ENCODE results near the gene HOXA1.
A peak's percentile ranks its signal among the peaks of the same experiment; 100 is the strongest.

Gene HOXA1

GRCh38 chr7:27095897-27096767 lies at the start of gene HOXA1:
TSS of gene HOXA1 (minus strand) at chr7:27096000. CDS start at chr7:27095912, 88 bp downstream.
- Mint-ChIP-seq H3K27me3 (ENCODE audit: low read depth) (peaks cover 31% of the 10 kb centered on the region), H3K4me1 (peaks cover 82% of the 10 kb centered on the region), H3K27ac (peak within 1 kb of the TSS; percentile 99 to 100 (median 99)), H3K36me3 (ENCODE audit: low read depth) (peaks cover 23% of the 10 kb centered on the region), H3K9me3 (no peaks in the 10 kb centered on the region), H3K4me3 (peak within 1 kb of the TSS; percentile 94 to 97 (median 96))
- TF ChIP-seq, protein P1, sequence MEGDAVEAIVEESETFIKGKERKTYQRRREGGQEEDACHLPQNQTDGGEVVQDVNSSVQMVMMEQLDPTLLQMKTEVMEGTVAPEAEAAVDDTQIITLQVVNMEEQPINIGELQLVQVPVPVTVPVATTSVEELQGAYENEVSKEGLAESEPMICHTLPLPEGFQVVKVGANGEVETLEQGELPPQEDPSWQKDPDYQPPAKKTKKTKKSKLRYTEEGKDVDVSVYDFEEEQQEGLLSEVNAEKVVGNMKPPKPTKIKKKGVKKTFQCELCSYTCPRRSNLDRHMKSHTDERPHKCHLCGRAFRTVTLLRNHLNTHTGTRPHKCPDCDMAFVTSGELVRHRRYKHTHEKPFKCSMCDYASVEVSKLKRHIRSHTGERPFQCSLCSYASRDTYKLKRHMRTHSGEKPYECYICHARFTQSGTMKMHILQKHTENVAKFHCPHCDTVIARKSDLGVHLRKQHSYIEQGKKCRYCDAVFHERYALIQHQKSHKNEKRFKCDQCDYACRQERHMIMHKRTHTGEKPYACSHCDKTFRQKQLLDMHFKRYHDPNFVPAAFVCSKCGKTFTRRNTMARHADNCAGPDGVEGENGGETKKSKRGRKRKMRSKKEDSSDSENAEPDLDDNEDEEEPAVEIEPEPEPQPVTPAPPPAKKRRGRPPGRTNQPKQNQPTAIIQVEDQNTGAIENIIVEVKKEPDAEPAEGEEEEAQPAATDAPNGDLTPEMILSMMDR (IDR thresholded peaks at IDR 0.05; ENCODE audit: unreplicated experiment in 3 of 3), result no peak

DNA sequence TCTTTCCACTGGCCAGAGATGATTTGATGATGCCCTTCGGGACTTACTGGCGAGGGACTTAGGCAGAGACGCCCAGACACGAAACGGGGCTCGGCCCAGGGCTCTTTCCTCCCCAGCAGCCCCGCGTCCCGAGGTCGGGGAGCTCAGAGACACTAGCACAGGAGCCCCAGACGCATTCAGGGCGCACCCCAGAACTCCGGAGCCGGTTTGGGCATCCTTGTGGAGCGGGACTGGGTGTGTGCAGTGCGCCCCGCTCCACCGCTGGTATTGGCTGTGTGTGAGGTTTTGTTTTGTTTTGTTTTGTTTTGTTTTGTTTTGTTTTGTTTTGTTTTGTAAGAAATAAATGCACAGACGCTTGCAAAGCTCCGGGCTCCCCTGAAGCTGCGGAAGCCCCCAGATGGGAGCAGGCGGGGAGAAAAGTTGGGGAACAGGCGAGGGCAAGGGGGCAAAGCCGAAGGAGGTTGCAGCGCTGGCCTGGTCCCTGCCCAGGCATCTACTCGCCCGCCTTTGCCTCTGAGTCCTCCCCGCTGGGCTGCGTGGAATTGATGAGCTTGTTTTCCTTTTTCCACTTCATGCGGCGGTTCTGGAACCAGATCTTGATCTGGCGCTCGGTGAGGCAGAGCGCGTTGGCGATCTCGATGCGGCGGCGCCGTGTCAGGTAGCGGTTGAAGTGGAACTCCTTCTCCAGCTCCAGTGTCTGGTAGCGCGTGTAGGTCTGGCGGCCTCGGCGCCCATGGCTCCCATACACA lies 49.5 kb upstream of the HOXA1 start:
- H3K9me3 Mint-ChIP-seq, result no peaks in the 10 kb centered on the region
- peaks cover 10% of the 10 kb centered on the region for H3K27me3 Mint-ChIP-seq (ENCODE audit: low read depth)

GRCh38 chr7:27144781-27145164 lies 49.0 kb upstream of the HOXA1 start:
- peaks cover 10% of the 10 kb centered on the region for H3K27me3 Mint-ChIP-seq (ENCODE audit: low read depth)
- peak overlapping the region; percentile 97 to 100 (median 99) for H3K27ac Mint-ChIP-seq

More for the DNA sequence above, 49.5 kb upstream of the HOXA1 start:
- peaks cover 83% of the 10 kb centered on the region for H3K36me3 Mint-ChIP-seq (ENCODE audit: low read depth)
- TF ChIP-seq, protein P1 (IDR thresholded peaks at IDR 0.05; ENCODE audit: unreplicated experiment in 3 of 3), result no peak
- H3K4me1 Mint-ChIP-seq, result peaks cover 71% of the 10 kb centered on the region
- peak overlapping the region; percentile 97 to 100 (median 99) for H3K27ac Mint-ChIP-seq
- H3K4me3 Mint-ChIP-seq, result peak overlapping the region; percentile 95 to 98 (median 96)

GRCh38 chr7:27143950-27144780 lies 48.4 kb upstream of the HOXA1 start:
- Mint-ChIP-seq H3K27me3 (ENCODE audit: low read depth) (peaks cover 10% of the 10 kb centered on the region), H3K9me3 (no peaks in the 10 kb centered on the region), H3K36me3 (ENCODE audit: low read depth) (peaks cover 83% of the 10 kb centered on the region), H3K27ac (peak overlapping the region; percentile 97 to 100 (median 99)), H3K4me1 (peaks cover 76% of the 10 kb centered on the region), H3K4me3 (peak overlapping the region; percentile 95 to 98 (median 96))
- TF ChIP-seq, protein P1 (IDR thresholded peaks at IDR 0.05; ENCODE audit: unreplicated experiment in 3 of 3), result no peak

More at GRCh38 chr7:27144781-27145164, 49.0 kb upstream of the HOXA1 start:
- H3K9me3 Mint-ChIP-seq, result no peaks in the 10 kb centered on the region
- peaks cover 74% of the 10 kb centered on the region for H3K4me1 Mint-ChIP-seq
- TF ChIP-seq, protein P1 (IDR thresholded peaks at IDR 0.05; ENCODE audit: unreplicated experiment in 3 of 3), result no peak
- H3K36me3 Mint-ChIP-seq (ENCODE audit: low read depth), result peaks cover 86% of the 10 kb centered on the region
- H3K4me3 Mint-ChIP-seq, result peak overlapping the region; percentile 95 to 98 (median 96)

Measured in nephron (organoid).